ENCODE results near the gene NUAK1. TPM values are rescaled to one million over a fixed set of nuclear protein-coding genes. Genes with fewer than 3 reads are reported as not detected.

Gene NUAK1
- total RNA-seq, 2 experiments from 2014 or later, result not detected

DNA sequence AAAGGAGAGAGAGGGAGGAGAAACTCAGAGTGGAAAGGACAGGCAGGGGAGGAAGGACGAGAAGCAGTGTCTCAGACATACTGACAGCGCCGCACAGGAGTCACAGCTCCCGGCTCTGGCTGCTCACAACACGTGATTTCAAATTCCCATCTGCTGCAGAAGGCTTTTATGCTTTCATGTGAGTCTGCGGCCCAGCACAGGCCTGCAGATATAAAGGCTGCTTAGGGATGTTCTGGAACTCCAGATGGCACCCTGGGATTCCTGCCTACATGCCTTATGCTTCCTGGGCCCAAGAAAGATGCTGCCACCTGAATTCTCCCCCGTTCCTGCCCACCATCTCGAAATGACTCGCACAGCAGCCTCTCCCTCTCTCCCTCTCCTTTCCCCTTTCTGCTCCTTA lies 89.6 kb downstream of the NUAK1 start:
- no peak overlapping the region for H3K27ac Mint-ChIP-seq
- no peak overlapping the region for H3K4me3 Mint-ChIP-seq
- no peak for DNase-seq
- H3K36me3 Mint-ChIP-seq (ENCODE audit: low read depth), result no peaks in the 10 kb centered on the region
- H3K27me3 Mint-ChIP-seq (ENCODE audit: low read depth), result peaks cover 31% of the 10 kb centered on the region
- no peaks in the 10 kb centered on the region for H3K4me1 Mint-ChIP-seq (ENCODE audit: low read depth)
- no peaks in the 10 kb centered on the region for H3K9me3 Mint-ChIP-seq
- CTCF ChIA-PET, result no interaction called here
- intact Hi-C loops (cut with micrococcal nuclease), result no loop called here

DNA sequence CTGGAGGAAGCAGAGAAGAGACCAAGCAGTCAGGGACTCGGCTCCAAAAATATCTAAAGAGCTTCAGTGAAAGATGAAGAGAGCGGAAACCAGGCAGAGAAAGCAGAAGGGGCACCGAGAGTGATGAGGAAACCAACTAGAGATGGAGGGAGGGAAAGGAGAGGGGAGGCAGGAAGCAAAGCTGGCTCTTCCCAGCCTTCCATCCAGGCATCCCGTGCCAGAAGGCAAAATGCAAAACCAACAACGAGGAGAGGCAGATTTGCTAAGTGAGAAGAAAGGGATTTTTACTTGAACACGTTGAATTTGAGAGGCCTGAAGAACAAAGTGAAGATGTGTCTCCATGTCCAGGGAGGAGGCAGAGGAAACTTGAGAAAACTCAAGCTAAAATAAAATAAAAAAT lies 90.1 kb downstream of the NUAK1 start:
- Mint-ChIP-seq H3K4me1 (ENCODE audit: low read depth) (no peaks in the 10 kb centered on the region), H3K27ac (no peak overlapping the region), H3K9me3 (no peaks in the 10 kb centered on the region), H3K4me3 (no peak overlapping the region), H3K36me3 (ENCODE audit: low read depth) (no peaks in the 10 kb centered on the region), H3K27me3 (ENCODE audit: low read depth) (peaks cover 31% of the 10 kb centered on the region)
- DNase-seq, result no peak
- intact Hi-C loops (cut with micrococcal nuclease), result no loop called here
- CTCF ChIA-PET, result no interaction called here

DNA sequence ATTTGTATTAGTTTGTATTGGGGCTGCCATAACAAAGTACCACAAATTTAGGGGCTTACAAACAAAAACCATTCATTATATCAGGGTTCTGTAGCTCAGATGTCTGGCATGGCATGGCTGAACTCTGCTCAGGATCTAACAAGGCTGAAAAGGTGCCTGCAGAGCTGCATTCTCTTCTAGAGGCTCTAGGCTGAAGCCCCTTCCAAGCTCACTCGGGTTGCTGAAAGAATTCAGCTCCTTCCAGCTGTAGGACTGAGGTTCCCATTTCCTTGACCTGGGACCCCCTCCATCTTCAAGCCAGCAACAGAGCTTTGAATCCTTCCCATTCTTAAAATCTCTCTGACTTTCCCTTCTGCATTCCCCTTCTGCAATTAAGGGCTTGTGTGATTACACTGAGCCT lies 90.7 kb downstream of the NUAK1 start:
- H3K27me3 Mint-ChIP-seq (ENCODE audit: low read depth), result peaks cover 35% of the 10 kb centered on the region
- H3K36me3 Mint-ChIP-seq (ENCODE audit: low read depth), result no peaks in the 10 kb centered on the region
- H3K9me3 Mint-ChIP-seq, result no peaks in the 10 kb centered on the region
- DNase-seq, result no peak
- CTCF ChIA-PET, result interaction anchor here (0.9 kb wide), 1 partner anchor 88 kb away, joined by 3 read pairs; no protein-coding TSS in a partner anchor
- no peaks in the 10 kb centered on the region for H3K4me1 Mint-ChIP-seq (ENCODE audit: low read depth)
- no peak overlapping the region for H3K27ac Mint-ChIP-seq
- intact Hi-C loops (cut with micrococcal nuclease), result no loop called here
- H3K4me3 Mint-ChIP-seq, result no peak overlapping the region

DNA sequence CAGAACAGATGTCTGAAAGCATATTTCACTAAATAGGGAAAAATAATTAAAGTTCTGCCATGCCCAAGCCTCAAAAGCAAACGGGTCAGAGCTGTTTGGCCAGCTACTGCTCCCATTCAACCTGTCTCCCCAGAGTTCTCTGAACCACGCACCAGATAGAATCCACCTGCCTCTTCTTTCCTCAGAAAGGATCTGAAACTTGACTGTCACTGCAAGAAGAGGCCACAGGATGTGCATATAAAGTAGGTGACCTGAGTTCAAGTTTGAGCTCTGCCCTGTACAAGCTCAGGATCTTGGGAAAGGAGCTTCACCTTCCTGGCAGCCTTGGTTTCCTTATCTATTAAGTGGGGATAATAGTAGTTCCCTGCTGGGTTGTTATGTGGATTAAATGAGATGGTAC lies 91.8 kb downstream of the NUAK1 start:
- no peaks in the 10 kb centered on the region for H3K9me3 Mint-ChIP-seq
- H3K4me3 Mint-ChIP-seq, result no peak overlapping the region
- H3K36me3 Mint-ChIP-seq (ENCODE audit: low read depth), result no peaks in the 10 kb centered on the region
- H3K27me3 Mint-ChIP-seq (ENCODE audit: low read depth), result peaks cover 27% of the 10 kb centered on the region
- H3K27ac Mint-ChIP-seq, result no peak overlapping the region
- H3K4me1 Mint-ChIP-seq (ENCODE audit: low read depth), result no peaks in the 10 kb centered on the region
- no peak for DNase-seq
- intact Hi-C loops (cut with micrococcal nuclease), result no loop called here
- CTCF ChIA-PET, result no interaction called here

DNA sequence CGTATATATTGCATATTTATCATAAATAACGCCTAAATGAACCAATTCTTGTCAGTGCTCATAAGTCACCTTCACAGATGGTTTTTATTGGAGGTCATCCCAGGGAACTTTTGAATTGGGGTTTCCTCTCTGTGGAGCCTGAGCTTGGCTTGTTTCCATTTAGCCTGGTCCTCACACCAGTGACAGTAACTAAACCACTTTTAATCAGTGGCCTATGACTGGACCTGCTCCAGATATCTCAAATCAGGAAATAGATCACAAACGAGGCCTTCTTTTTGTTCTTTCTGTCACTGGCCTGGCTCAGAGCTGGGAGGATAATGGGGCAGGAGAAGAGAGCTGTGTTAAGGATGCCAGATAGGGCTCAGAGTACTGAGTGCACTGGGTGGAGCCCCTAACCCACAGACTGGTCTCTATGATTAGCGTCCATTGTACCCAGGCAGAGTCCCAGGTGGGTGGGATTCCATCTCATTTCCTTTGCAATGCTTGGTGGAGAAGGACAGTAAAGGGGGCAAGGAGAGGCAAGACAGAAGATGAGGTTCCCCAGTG lies 92.4 kb downstream of the NUAK1 start:
- no peak for DNase-seq
- CTCF ChIA-PET, result no interaction called here
- Mint-ChIP-seq H3K4me3 (no peak overlapping the region), H3K36me3 (ENCODE audit: low read depth) (no peaks in the 10 kb centered on the region), H3K27ac (no peak overlapping the region), H3K27me3 (ENCODE audit: low read depth) (peaks cover 23% of the 10 kb centered on the region), H3K4me1 (ENCODE audit: low read depth) (no peaks in the 10 kb centered on the region), H3K9me3 (no peaks in the 10 kb centered on the region)
- intact Hi-C loops (cut with micrococcal nuclease), result no loop called here

DNA sequence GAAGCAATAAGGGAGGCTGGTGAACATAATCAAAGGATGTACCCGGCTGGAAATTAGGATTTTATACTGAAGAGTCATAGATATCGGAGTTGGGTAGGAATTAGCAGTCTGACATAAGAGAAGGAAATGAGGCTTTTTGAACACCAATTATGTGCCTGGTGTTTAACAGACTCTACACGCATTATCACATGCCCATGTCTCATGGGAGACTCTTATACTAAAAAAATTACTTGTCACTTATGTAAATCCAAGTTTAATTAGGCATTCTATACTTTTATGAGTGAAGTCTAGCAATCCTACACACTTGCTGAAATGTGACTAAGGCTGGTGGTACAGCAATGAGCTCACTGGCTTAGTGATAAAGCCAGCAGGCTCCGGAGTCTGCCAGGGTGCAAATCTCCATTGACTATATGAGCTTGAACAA lies 93.5 kb downstream of the NUAK1 start:
- H3K4me3 Mint-ChIP-seq, result no peak overlapping the region
- no peak for DNase-seq

DNA sequence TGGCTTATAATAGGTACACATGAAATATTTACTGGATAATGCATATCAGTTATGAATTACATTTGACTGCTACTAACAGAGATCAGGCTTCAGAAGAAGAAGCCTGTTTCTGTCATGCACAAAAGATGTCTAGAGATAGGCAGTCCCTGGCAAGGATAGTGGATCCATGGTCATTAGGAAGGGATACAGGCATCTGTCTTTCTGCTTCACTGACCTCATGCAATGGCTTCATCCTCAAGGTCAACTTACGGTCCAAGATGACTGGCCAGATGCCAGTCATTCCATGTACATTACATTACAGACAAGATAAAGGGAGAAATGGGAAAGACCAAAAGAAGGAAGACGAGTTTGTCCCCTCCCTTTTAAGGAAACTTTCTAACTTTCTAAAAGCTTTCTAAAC lies 94.0 kb downstream of the NUAK1 start:
- CTCF ChIA-PET, result no interaction called here
- Mint-ChIP-seq H3K27ac (no peak overlapping the region), H3K4me3 (no peak overlapping the region), H3K27me3 (ENCODE audit: low read depth) (peaks cover 21% of the 10 kb centered on the region), H3K36me3 (ENCODE audit: low read depth) (no peaks in the 10 kb centered on the region), H3K4me1 (ENCODE audit: low read depth) (no peaks in the 10 kb centered on the region), H3K9me3 (no peaks in the 10 kb centered on the region)
- no peak for DNase-seq
- intact Hi-C loops (cut with micrococcal nuclease), result no loop called here

More for the DNA sequence above, 93.5 kb downstream of the NUAK1 start:
- CTCF ChIA-PET, result no interaction called here
- no peak overlapping the region for H3K27ac Mint-ChIP-seq
- no peaks in the 10 kb centered on the region for H3K9me3 Mint-ChIP-seq
- H3K36me3 Mint-ChIP-seq (ENCODE audit: low read depth), result no peaks in the 10 kb centered on the region
- intact Hi-C loops (cut with micrococcal nuclease), result no loop called here
- H3K4me1 Mint-ChIP-seq (ENCODE audit: low read depth), result no peaks in the 10 kb centered on the region
- peaks cover 22% of the 10 kb centered on the region for H3K27me3 Mint-ChIP-seq (ENCODE audit: low read depth)

DNA sequence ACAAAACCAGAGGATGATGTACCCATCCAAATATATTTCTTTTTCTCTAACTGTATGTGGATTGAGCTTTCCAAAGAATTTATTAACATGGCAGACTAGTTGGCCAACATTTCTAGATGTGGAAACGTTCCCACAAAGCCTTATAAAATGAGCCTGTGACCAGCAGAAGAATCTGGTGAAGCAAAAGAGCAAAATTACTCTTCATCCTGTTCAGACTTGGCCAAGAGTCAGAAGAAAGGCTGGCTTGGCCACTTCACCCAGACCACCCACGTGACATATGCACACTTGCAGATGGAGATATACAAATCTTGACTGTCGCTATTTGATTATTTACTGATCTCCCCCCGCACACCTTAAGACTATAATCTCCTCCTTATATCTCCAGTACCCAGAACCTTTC lies 96.7 kb downstream of the NUAK1 start:
- no peaks in the 10 kb centered on the region for H3K9me3 Mint-ChIP-seq
- H3K27me3 Mint-ChIP-seq (ENCODE audit: low read depth), result peaks cover 14% of the 10 kb centered on the region
- DNase-seq, result no peak
- no peaks in the 10 kb centered on the region for H3K4me1 Mint-ChIP-seq (ENCODE audit: low read depth)
- CTCF ChIA-PET, result no interaction called here
- no peak overlapping the region for H3K4me3 Mint-ChIP-seq
- no peaks in the 10 kb centered on the region for H3K36me3 Mint-ChIP-seq (ENCODE audit: low read depth)
- intact Hi-C loops (cut with micrococcal nuclease), result no loop called here
- H3K27ac Mint-ChIP-seq, result no peak overlapping the region

DNA sequence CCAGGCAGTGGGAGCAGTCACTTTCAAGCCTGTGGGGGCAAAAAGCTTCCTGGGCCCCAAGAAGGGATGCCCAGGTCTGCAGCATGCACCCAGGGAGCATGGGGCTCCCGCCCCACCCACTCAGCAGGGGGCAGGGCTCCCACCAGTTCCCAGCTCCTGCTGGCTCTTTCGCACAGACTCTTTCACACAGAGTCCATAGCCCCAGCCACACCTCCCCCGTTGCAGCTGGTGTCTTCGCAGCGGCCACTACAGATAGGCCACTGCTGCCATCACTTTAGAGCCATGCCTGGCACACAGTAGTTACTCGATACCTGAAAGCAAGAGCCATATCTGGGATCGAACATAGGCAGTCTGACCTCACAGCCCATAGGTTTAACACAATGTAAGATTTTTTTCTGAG lies 98.2 kb downstream of the NUAK1 start:
- no peak overlapping the region for H3K27ac Mint-ChIP-seq
- H3K4me1 Mint-ChIP-seq (ENCODE audit: low read depth), result no peaks in the 10 kb centered on the region
- no peaks in the 10 kb centered on the region for H3K36me3 Mint-ChIP-seq (ENCODE audit: low read depth)
- H3K27me3 Mint-ChIP-seq (ENCODE audit: low read depth), result peaks cover 14% of the 10 kb centered on the region
- CTCF ChIA-PET, result no interaction called here
- H3K9me3 Mint-ChIP-seq, result no peaks in the 10 kb centered on the region
- DNase-seq, result no peak
- intact Hi-C loops (cut with micrococcal nuclease), result no loop called here
- H3K4me3 Mint-ChIP-seq, result no peak overlapping the region

DNA sequence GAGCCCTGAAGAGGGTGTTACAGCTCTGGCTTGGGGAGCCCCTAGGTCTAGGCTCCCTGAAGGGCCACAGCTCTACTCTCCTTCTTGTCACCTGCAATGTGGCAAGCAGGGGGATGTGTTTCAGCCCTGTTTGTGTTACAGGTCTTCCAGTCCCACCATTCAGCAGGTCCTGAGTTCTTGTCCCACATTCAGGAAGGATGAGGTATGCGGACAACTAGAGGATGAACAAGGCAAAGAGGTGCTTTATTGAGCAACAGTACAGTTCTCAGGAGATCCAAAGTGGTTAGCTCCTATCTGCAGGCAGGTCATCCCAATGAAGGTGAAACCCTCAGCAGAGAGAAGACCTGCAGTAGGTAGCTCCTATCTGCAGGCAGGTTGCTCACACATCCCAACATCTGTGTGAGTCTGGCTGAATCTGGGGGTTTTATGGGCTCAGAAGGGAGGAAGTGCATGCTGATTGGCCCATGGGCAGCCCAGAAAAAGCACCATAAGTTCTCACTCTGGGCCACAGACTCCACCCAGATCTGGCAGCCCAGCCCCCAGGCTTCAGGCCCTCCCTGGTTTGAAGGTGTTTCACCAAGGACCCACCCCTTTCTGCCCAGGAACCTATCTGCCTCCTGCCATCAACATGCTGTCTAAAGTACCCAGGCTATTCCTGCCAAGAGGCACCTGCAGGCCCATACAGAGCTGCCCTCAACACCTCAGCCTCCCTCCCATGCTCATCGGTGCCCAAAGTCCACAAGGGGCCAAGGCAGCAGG lies 98.9 kb downstream of the NUAK1 start:
- CTCF ChIA-PET, result no interaction called here
- Mint-ChIP-seq H3K9me3 (no peaks in the 10 kb centered on the region), H3K36me3 (ENCODE audit: low read depth) (no peaks in the 10 kb centered on the region), H3K4me1 (ENCODE audit: low read depth) (no peaks in the 10 kb centered on the region), H3K27me3 (ENCODE audit: low read depth) (peaks cover 14% of the 10 kb centered on the region), H3K27ac (no peak overlapping the region), H3K4me3 (no peak overlapping the region)
- no peak for DNase-seq
- intact Hi-C loops (cut with micrococcal nuclease), result no loop called here

DNA sequence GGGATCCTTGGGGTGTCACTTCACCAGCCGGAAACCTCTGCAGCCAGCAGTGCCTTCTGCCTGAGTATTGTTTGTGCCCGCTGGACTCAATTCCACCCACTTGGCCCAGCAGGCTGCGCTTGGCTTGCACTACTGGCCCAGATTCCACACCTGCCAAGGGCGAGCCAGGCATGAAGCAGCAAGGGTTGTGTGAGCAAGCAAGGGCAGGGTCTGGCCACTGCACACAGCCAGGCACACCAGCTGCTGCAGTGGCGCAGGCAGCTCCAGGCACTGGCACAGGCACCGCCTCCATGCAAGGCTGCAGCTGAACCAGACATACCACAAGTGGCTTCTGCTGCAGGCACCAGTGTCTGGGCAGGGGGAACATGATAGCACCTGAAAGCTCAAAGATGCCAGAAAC lies 99.5 kb downstream of the NUAK1 start:
- no peak overlapping the region for H3K27ac Mint-ChIP-seq
- H3K36me3 Mint-ChIP-seq (ENCODE audit: low read depth), result no peaks in the 10 kb centered on the region
- DNase-seq, result no peak
- intact Hi-C loops (cut with micrococcal nuclease), result no loop called here
- no peaks in the 10 kb centered on the region for H3K4me1 Mint-ChIP-seq (ENCODE audit: low read depth)
- H3K9me3 Mint-ChIP-seq, result no peaks in the 10 kb centered on the region
- no peak overlapping the region for H3K4me3 Mint-ChIP-seq
- peaks cover 14% of the 10 kb centered on the region for H3K27me3 Mint-ChIP-seq (ENCODE audit: low read depth)
- CTCF ChIA-PET, result no interaction called here

DNA sequence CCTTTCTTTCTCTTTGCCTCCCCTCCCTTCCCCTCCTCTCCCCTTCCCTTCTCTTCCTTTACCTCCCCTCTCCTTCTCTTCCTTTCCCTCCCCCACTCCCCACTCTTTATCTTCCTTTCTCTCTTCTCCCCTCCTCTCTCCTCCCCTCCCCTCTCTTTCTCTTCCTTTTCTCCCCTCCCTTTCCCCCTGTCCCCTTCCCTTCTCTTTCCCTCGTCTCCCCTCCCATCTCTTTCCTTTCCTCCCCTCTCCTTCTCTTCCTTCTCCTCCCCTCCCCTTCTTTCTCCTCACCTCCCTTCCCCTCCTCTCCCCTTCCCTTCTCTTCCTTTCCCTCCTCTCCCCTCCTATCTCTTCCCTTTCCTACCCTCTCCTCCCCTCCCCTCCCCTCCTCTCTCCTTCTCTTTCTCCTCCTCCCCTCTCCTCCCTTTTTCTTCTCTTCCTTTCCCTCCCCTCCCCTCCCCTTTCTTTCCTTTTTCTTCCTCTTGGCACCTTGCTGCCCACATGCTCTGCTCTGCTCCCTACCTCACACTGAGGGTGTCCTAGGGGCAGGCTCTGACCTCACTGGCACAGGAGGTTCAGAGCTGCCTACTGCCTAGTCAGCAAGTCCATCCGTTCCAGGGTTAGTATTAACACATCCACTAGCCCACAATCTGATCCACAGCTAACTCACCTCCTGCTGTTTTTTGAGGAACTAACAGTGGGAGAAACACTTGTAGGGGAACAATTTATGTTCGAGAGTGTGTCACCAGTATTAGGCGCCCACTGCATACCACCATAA lies 101.0 kb downstream of the NUAK1 start:
- DNase-seq, result no peak
- H3K27ac Mint-ChIP-seq, result no peak overlapping the region
- H3K27me3 Mint-ChIP-seq (ENCODE audit: low read depth), result peaks cover 10% of the 10 kb centered on the region
- intact Hi-C loops (cut with micrococcal nuclease), result no loop called here
- no peaks in the 10 kb centered on the region for H3K9me3 Mint-ChIP-seq
- no peaks in the 10 kb centered on the region for H3K36me3 Mint-ChIP-seq (ENCODE audit: low read depth)
- no peaks in the 10 kb centered on the region for H3K4me1 Mint-ChIP-seq (ENCODE audit: low read depth)
- CTCF ChIA-PET, result no interaction called here
- no peak overlapping the region for H3K4me3 Mint-ChIP-seq

DNA sequence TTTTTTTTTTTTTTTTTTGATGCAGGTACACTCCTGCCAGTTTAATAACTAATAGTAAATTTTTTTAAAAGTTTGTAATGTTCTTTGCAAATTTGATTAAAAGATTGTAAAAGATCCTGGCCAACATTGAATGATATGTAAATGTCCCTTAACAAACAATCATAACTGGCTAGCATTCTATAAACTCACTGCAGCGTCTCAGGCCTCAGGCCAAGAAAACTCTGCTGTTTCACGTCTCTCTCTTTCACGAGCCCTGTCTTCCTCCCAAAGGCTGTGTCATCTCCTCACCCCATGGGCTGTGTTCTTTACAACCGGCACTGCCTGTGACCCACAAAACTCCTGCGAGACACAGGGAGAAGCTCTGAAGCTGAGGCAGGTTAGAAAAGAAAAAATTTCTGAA lies 103.3 kb downstream of the NUAK1 start:
- Mint-ChIP-seq H3K27ac (no peak overlapping the region), H3K4me1 (ENCODE audit: low read depth) (no peaks in the 10 kb centered on the region), H3K27me3 (ENCODE audit: low read depth) (peaks cover 4% of the 10 kb centered on the region), H3K4me3 (no peak overlapping the region), H3K9me3 (no peaks in the 10 kb centered on the region), H3K36me3 (ENCODE audit: low read depth) (no peaks in the 10 kb centered on the region)
- intact Hi-C loops (cut with micrococcal nuclease), result no loop called here
- CTCF ChIA-PET, result no interaction called here
- DNase-seq, result no peak
